OCI-M2 (cell line): Measurements from ENCODE around the gene ICAM2.

ENCODE experiments used
- DNase-seq: peaks from one replicate; lab custom pipeline; 2025; ENCODE audit not compliant: unreplicated experiment; lab: John Stamatoyannopoulos, UW

Gene ICAM2

DNA sequence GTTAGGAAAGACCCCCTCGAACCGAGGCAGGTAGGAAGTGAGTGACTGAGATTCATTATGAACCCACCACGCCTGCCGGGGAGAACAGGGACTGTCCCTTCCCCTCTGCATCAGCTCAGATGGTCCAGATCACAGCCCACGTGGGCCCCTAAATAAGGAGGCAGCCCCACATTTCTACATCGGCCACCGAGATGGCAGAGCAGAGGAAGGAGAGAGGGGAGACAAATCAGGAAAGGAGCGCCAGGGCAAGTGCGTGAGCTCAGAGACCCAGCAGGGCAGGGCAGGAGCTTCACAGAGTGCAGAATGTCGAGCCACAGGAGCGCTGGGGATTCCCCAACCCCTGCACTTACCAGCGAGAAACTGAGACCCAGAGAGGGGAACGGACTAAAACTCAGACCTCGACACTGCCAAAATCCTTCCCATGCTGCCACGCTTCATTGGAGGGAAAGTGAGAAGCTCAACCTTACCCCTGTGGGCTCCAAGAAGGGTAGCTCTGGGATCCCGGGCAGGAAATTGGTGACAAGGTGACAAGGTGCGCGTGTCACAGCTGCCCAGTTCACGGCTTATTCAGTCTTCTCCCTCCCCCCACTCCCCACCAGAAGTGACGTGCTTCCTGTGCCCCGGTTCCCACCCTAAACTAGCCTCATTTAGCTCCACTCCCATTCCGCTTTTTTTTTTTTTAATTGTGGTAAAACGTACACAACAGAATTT, at the start of gene ICAM2:
Gene ICAM2, minus strand, starts transcription at position 578 of the 711 bp plus-strand sequence. CDS start 13,942 bp downstream, outside the sequence.
- DNase-seq, result no peak

DNA sequence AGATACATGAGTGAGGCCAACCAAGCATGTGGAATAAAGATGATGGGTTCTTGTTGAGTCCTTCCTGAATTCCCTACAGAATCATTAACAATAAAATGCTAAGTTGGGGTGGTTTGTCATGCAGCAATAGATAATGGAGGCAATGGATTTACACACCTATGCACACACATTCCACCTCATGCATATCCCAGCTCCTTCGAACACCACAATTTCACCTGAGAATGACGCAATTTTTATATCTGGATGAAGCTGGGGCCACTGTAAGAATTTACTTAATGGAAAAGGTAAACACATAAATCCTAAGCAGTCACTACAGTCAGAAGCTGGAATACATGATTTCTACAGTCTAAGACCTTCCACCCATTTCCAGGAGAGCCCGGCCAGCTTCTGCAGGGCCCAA, 49.8 kb upstream of the ICAM2 start:
- DNase-seq, result no peak

DNA sequence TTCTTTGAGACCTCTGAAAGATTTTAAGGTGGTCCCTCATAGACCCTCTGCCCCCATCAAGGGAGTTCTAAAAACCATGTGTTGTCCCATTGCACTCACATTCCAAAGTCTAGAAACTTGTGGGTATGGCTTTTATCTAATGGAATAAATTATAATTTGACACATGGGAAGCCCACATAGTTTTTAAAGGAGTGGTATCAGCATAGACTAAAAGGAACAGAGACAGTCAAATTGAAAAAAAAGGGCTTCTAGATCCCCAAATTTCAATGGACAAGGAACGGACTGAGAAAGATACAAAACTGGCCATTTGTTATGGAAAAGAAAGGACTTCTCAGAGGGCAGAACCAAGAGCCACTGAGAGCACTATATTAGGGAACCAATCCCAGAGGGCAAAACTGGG, 48.7 kb upstream of the ICAM2 start:
- no peak for DNase-seq

DNA sequence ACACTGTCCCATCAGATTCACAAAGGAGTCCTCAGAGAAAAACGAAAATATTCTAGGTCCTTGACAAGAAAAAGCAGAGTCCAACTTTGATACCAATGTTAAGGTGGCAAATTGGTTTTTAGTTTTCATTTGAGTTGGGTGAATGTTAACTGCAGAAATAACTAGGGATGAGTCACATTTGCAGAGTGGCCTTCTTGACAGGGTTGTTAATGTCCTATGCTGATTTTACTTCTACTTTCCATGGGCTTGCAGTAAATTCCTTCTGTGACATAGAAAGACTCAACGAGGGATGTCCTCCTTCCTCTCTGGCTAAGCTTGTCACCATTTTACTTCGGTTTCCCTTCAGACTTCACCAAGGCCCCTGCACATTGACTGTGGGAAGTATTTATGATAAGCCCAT, 47.2 kb upstream of the ICAM2 start:
- DNase-seq, result no peak

DNA sequence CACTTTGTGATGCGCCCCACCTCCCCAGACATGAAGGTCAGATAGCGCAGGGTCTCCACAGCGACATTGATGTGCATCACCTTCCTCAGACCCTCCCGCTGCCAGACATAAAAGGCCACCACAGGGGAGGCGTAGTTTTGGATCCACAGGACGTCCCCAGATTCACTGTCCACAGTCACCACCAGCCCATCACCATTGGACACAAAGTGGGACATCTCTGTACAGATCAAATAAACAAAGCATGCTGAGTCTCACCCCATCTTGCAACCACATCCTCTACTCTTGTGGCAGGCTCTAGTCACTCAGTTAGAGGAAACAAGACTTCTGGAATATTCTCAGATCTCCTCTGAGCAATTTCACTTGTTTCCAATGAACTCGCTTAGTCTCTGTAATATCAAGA, 46.3 kb upstream of the ICAM2 start:
- no peak for DNase-seq

DNA sequence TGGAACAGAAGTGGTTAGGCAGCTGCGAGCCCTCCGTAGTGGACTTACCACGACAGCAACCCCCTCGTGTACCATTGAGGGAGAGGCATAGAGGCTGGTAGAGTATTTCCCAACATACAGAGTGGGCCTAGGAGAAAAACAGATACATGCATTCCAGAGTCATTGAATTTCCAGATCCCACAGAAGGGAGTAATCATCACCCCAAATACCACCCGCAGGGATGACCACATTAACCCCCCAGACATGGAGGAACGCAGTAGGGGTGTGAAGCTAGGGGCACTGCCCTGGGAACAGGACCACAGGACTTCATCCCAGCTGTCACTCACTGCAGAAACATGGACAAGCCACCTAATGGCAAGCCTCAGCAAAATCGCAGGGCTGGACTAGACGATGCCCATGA, 44.7 kb upstream of the ICAM2 start:
- no peak for DNase-seq

DNA sequence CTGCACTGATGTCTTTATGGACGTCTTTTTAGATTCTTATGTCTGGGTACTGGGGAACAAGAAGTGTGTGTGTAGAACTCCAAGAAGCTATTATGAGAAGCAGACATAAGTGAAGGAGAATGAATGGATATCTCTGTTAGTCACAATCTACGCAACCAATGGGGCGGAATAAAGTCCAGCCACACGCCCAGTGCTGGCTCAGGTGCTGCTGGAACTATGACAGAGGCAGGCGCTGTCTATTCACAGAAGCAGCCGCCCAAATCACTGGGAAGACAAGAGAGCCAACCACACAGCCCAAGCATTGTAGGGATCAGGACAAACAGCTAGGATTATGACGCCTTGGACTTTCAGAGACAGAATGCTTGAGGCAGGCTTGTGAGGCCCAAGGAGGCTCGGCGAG, 43.9 kb upstream of the ICAM2 start:
- DNase-seq, result no peak

DNA sequence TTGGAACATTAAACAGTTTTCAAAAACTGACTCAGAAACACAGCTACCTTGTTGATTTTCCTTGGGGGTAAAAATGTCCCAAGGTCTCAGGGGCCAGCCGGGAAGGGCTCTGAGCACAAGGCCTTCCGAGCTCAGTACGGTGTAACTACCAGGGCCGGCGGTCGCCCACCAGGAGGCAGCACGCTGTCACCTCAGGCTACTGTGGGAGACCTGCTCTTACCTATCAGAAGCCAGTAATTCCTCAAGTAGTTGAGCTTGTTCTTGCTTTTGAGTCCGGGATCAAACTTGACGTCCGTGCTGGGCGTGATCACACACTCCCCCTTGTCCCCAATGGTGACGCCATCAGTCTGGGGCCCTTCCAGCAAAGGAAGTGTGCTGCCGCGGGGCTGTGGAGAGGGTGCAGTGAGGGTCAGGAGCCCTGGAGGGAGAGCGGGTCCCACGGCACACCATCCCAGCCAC, 43.4 kb upstream of the ICAM2 start:
- DNase-seq, result no peak

DNA sequence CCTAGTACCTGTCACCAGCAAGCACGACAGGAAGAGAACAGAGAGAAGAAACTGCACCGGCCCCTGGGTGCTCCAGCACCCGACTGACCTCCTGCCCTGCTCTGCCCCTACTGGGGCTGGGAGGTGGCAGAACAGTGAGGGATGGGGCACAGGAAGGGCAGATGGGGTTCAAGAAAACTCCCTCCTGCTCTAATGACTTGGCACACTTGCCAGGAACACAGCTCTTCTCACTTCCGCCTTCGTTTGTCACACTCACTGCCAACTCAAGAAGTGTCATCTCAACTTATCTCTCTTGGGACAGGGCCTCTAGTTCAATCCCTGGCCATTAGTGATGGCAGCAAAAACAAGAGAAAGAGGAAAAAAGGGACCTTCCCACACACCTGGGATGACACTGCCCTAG, 42.7 kb upstream of the ICAM2 start:
- DNase-seq, result no peak

DNA sequence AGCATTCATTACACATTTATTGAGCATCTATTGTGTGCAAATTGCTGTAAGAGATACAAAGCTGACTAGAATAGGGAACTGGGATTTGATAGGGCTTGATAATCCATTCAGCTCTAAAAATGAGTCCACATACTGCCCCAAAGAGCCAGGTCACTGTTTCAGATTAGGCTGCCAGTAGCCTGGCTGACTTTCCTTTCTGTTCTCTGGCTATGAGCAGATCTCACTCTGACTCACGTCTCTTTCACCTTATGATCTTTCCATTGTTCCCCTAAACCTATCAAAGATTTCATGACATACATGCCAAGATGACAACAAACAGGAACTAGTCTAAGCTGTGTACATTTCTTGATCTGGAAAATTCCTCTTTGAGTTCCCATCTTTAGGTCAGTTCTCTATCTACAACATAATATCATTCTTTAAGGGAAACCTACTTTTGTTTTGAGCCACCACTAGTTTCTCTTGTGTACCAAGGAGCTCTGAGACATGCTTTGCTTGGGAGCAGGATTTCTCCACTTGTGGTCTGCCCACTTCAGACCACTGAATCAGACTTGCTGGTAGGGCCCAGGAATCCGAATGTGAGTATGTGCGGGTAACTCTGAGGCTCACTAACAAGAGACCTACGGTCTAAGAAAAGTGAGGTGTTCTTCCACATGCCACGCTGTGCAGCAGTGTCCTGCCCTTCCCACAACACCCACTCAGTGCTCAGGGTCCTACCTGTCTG, 40.9 kb upstream of the ICAM2 start:
- no peak for DNase-seq

DNA sequence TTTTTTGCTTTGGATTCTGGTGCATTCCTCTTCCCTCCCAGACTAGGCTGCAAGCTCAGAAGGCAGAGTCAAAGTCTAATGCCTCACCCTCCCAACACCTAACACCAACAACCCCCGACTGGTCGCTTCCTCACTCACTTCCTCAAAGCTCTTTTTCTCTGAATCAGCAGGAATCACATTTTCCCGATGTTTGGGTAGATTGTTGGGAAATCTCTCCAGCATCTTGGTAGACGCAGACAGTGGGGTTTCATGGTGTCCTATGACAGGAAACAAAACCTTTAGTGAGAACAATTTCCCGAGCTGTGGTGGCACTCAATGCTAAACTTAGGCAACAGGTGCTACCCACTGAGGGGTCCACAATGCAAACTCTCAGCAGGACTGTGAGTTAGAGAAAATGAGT, 39.9 kb upstream of the ICAM2 start:
- DNase-seq, result no peak

DNA sequence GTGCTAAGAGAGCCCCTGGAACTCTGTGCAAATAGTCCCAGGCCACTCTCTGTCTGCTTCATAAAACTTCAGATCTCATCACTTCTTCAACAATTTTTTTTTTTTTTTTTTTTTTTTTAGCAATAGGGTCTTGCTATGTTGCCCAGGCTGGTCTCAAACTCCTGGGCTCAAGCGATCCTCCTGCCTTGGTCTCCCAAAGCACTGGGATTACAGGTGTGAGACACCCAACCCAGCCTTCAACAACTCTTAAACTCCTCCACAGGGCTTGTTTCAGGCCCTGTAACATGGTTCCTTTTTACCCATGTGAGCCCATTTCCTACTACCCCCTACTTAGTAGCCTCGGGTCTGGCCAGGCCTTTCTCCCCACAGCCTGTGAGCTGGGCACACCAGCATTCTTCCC, 39.3 kb upstream of the ICAM2 start:
- DNase-seq, result no peak

DNA sequence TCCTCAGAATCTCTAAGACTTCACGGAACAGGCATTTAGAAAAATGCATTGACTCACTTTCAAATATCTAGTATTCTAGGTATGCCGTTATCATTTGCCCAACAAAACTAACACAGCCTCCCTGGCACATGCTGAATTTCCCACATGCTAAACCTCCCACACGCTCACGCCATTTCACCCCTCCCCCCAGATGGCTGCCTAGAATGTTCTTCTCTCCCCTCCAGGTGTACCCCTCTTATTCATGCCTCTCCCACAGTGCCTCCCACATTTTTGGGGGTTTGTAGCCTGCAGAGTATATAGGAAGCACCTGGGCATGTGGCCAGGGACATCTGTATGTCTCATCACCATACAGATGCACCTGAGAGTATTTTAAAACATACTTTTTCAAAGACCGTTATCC, 38.2 kb upstream of the ICAM2 start:
- no peak for DNase-seq

DNA sequence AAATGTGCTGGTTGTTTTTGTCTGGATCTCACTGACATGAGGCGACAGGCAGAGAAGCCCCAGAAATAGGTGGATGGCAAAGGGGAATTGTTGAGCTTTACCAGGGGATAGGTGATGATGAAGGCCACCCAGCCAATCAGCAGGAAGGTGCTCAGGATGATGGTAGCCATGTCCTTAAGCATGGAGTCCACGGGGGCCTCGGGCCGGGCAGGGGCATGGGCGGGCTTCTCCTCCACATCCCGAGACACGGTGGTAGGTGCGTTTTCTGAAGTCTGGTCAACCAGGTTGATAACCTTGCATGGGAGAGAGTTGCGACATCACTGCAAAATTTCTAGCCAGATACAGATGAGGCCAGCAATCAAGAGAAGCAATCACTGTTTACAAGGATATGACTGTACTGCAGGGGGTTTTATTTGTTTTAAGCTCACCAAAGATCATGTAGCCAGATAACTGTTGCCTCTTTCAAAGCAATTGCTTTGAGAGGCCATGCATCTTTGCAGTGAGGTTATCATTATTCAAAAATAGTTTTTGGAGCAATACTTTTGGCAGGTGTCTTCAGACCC, 37.3 kb upstream of the ICAM2 start:
- no peak for DNase-seq

DNA sequence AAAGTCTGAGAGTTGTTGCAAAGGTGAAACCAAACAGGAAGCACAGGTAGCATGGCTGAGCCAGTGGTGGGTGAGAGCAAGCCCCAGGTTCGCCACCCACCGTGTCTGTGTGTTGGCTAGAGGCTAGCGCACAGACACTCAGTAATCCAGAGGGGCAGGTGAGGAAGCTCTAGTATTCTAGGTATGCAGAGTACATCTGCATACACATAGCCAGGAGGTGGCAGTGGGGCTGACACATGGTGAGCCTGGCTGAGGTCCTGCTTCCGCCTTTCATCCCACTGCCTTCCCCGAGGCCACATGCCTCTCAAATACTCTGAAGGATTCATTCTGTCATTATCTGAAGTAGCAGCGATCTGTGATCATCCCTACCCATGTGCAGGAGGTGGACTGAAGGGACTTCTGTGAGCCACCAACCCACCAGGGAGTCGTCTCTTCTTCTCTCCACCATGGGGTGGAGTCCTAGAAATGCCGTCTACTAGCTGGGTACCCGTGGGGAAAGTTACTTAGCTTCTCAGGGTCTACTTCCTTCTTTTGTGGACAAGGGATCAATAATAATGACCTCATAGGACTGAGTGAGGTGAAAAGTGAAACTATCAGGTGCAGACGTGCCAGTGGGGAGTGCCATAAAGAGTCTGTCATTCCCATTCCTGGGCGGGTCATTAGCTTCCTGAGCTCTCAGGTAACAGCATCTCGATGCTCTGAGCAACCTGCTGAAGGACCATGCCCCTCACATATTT, 36.0 kb upstream of the ICAM2 start:
- no peak for DNase-seq

DNA sequence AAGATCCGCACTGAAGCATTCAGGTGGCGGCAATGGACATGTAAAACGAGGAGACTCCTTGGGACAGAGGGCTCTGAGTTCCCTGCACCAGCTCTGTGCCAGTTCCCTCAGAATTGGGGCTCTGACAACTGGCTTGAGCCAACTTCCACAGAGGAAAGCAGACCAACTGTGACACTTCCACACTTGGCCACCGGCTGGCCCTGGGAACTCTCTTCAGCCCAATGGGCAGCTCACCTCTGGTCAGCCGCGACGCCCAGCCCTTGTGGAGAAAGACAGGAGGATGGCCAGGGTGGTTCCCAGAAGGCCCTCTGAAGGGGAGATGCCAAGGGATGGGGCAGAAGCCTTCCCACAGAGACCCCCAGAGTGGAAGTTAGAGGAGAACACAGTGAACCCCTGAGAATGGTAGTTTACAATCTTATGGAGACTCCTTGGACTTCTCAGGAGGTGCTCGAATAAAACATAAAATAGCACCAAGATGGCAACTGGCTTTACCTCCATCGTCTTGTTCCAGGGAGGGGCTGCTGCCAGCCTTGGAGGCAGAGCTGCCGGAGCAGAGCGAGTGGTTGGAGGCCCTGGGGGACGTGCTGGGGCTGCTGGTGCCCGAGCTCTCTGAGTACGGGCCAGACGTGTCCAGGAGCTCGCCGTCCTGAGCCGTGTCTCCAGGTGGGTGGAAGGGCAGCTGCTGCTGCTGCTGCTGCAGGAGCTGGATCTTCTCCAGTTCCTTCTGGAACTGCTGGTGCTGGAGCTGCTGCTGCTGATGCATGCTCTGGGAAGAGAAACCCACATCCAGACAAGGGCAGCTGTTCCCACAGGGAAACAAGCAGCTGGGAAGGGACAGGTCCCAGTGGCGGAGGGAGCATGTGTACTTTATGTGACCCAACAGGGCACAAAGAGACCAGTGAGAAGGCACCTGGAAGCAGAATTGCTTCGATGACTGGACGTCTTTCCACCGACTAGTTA, 35.0 kb upstream of the ICAM2 start:
- DNase-seq, result no peak

DNA sequence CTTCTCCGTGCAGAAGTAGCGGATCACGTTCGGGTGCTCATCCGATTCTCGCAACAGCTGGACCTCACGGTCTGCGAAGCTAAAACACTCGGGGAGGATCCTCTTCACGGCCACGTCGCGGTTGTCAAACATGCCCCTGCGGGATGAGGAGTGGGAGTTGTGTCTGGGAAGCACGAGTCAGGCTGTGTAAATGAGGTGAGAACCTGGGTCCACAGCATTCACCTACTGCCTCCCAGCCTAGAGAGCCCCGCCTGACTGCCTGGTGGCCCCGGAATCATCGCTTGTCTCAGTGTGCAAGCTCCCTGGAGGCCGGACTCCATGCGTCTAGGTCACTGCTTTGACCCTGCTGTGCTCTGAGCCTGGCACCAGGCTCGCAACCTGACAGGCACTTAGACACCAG, 33.9 kb upstream of the ICAM2 start:
- no peak for DNase-seq

DNA sequence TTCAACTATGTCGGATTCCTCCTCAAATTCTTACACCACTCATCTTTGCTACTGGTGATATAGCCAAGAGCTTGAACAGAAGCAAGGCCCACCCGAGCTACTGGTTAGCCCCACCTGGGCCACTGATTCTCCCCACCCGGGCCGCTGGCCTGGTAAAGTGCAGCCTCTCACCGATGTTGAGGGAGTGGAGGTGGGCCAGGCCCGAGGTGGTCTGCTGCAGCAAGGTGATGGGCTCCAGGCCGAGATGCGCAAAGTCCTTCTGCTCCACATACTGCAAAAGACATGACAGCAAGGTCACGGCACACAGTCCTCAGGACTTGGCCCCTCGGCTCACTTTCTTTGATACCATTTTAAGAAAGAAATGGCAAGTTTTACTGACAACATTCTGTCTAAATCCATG, 32.7 kb upstream of the ICAM2 start:
- DNase-seq, result no peak

DNA sequence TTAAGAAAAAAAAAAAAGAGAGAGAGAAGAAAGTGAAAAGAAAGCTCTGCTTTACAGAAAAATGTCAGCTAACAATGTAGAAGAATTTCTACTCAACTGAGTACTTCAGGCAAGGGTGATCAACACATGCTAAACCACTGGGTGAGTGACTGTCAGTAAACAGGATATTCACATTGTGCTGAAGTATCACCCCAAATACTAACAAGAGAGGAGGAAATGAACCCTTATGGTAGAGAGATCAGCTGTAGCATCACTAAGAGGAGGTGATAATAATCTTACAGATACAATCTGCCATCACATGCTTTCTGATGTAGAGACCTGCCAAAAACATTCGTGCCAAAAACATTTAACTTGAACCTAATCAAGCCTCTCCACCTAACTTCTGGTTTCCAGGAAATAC, 30.7 kb upstream of the ICAM2 start:
- DNase-seq, result no peak

DNA sequence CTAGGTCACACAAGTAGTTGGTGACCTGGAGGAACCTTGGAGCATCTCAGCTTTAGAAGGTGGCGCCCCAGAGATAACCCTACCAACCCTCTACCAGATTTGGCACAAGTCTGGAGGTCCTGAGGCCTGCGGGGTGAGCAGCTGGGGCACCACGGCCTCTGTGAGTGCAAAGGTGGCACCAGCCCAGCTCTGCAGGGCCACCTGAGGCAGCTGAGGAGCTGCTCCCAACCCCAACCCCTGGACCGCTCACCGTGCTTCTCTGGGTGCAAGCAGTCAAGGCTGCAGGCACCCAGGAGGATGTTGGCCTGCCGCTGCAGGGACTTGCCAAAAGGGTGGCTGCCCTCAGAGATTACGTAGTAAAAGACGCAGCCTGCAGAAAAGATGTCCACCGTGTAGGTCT, 28.4 kb upstream of the ICAM2 start:
- DNase-seq, result no peak

DNA sequence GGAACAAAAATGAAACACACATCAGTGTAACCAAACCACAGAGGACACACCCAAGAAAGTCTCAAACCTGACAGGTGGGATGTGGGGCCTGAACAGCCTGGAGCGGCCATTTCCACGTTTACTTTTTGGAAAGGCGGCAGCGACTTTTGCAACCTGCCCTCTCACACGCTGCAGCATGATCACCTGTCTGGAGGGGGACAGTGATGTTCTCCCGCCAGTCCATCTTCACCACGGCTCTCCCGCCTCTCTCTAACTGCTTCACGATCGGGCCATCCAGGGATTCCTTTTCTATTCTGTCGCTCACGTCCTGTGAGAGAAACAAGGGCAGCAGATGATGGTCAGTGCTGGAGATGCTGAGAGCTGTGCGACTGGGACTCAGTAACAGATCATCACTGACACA, 24.7 kb upstream of the ICAM2 start:
- no peak for DNase-seq
